Right atrium auricular region (tissue), 2 donors: Measurements from ENCODE around the gene CACHD1. TPM values are rescaled to one million over a fixed set of nuclear protein-coding genes. Genes with fewer than 3 reads are reported as not detected.

Experiments
- DNase-seq: peaks from one replicate; pipeline ENCODE4 v3.0.0-alpha.2; 2019; ENCODE audit warnings: low spot score
- H3K27ac ChIP-seq, 2 donors: fragments of 200-600 bp; sonication (generic); 1 replicate in 1 of 2; 2 replicates in 1 of 2; pipeline ENCODE4 v1.5.1; 2016 to 2019
- H3K27me3 ChIP-seq, 2 donors: fragments of 200-600 bp; sonication (generic); one replicate each; pipeline versions ENCODE4 v1.5.1 to v1.6.0; 2017 to 2019
- H3K36me3 ChIP-seq: fragments of 200-600 bp; sonication (generic); one replicate; pipeline ENCODE4 v1.5.1; 2016
- H3K4me1 ChIP-seq, 2 donors: fragments of 200-600 bp; sonication (generic); one replicate each; pipeline versions ENCODE4 v1.5.1 to v1.6.0; 2017 to 2019
- H3K4me3 ChIP-seq, 2 donors: fragments of 200-600 bp; sonication (generic); 1 replicate in 1 of 2; 2 replicates in 1 of 2; pipeline ENCODE4 v1.5.1; 2017 to 2019; ENCODE audit warnings: mild to moderate bottlenecking in 1 of 2, moderate library complexity in 1 of 2
- H3K9me3 ChIP-seq, 2 donors: fragments of 200-600 bp; sonication (generic); one replicate each; pipeline ENCODE4 v1.5.1; 2019
- CTCF ChIP-seq, 2 donors: fragments of 200-600 bp; sonication (generic); IDR thresholded peaks; one replicate each; pipeline ENCODE4 v1.5.1; 2019; ENCODE audit warnings: antibody characterized with exemption in 2 of 2
- total RNA-seq, 2 donors: library from RNA; depleted of rRNA; stranded (reverse); fragments of >200 nt; gene quantifications; one replicate each; pipeline ENCODE4 v1.1.0, GENCODE V29; 2016

CACHD1 gene
- total RNA-seq, 2 donors from 2014 or later: 3.1 to 8.5 TPM

GRCh38 chr1:64705591-64705990, 235.7 kb downstream of the CACHD1 start:
- H3K27ac ChIP-seq: no peak overlapping the region
- no peaks in the 10 kb centered on the region for H3K36me3 ChIP-seq
- H3K4me1 ChIP-seq: no peaks in the 10 kb centered on the region
- H3K9me3 ChIP-seq: no peaks in the 10 kb centered on the region
- H3K27me3 ChIP-seq: no peaks in the 10 kb centered on the region
- H3K4me3 ChIP-seq: no peak overlapping the region
- DNase-seq: no peak
- no peak for TF ChIP-seq CTCF (IDR thresholded peaks at IDR 0.05)

- TF ChIP-seq CTCF (IDR thresholded peaks at IDR 0.05): no peak
- H3K9me3 ChIP-seq: no peaks in the 10 kb centered on the region
- H3K4me3 ChIP-seq: no peak overlapping the region
- no peaks in the 10 kb centered on the region for H3K27me3 ChIP-seq
- no peak overlapping the region for H3K27ac ChIP-seq
- DNase-seq: no peak
- no peaks in the 10 kb centered on the region for H3K36me3 ChIP-seq
- no peaks in the 10 kb centered on the region for H3K4me1 ChIP-seq
Measured at GRCh38 chr1:64711266-64711665, 241.3 kb downstream of the CACHD1 start.

- Histone ChIP-seq H3K27ac (no peak overlapping the region), H3K4me1 (no peaks in the 10 kb centered on the region), H3K27me3 (no peaks in the 10 kb centered on the region), H3K36me3 (no peaks in the 10 kb centered on the region), H3K9me3 (no peaks in the 10 kb centered on the region), H3K4me3 (no peak overlapping the region)
- DNase-seq: no peak
- no peak for TF ChIP-seq CTCF (IDR thresholded peaks at IDR 0.05)
Measured at GRCh38 chr1:64712049-64712448, 242.1 kb downstream of the CACHD1 start.

- H3K27ac ChIP-seq: no peak overlapping the region
- no peak for DNase-seq
- no peak for TF ChIP-seq CTCF (IDR thresholded peaks at IDR 0.05)
- H3K27me3 ChIP-seq: no peaks in the 10 kb centered on the region
- no peaks in the 10 kb centered on the region for H3K36me3 ChIP-seq
- no peaks in the 10 kb centered on the region for H3K9me3 ChIP-seq
- no peak overlapping the region for H3K4me3 ChIP-seq
- no peaks in the 10 kb centered on the region for H3K4me1 ChIP-seq
Measured at GRCh38 chr1:64715186-64715585, 245.3 kb downstream of the CACHD1 start.

GRCh38 chr1:64721135-64721534, 251.2 kb downstream of the CACHD1 start:
- TF ChIP-seq CTCF (IDR thresholded peaks at IDR 0.05): no peak
- Histone ChIP-seq H3K36me3 (no peaks in the 10 kb centered on the region), H3K27me3 (no peaks in the 10 kb centered on the region), H3K4me3 (no peak overlapping the region), H3K4me1 (no peaks in the 10 kb centered on the region), H3K27ac (no peak overlapping the region), H3K9me3 (no peaks in the 10 kb centered on the region)
- no peak for DNase-seq

GRCh38 chr1:64721576-64722145, 251.7 kb downstream of the CACHD1 start:
- TF ChIP-seq CTCF (IDR thresholded peaks at IDR 0.05): no peak
- no peak overlapping the region for H3K27ac ChIP-seq
- no peaks in the 10 kb centered on the region for H3K36me3 ChIP-seq
- H3K4me3 ChIP-seq: no peak overlapping the region
- no peak for DNase-seq
- no peaks in the 10 kb centered on the region for H3K27me3 ChIP-seq
- no peaks in the 10 kb centered on the region for H3K9me3 ChIP-seq
- H3K4me1 ChIP-seq: no peaks in the 10 kb centered on the region
